Body of pancreas (tissue), 4 donors: ENCODE results near the gene KRTAP10-5. TPM values are rescaled to one million over a fixed set of nuclear protein-coding genes. Genes with fewer than 3 reads are reported as not detected.
"Not testable (repeated sequence)": the region's sequence is repeated elsewhere in the genome, so short reads cannot be mapped to it uniquely, and the experiment has no call there.

Experiments used
- ATAC-seq: fragments of 150-250 bp; one replicate; pipeline ENCODE4 v1.9.1; 2016
- DNase-seq, 4 donors: peaks; one replicate each; pipeline ENCODE4 v3.0.0-alpha.2; 2019
- H3K27ac ChIP-seq, 4 donors: fragments of 200-600 bp; sonication (generic); 1 replicate in 3 of 4; 2 replicates in 1 of 4; pipeline versions ENCODE4 v1.5.1 to v1.6.1; 2016 to 2019; ENCODE audit warnings: mild to moderate bottlenecking in 1 of 4, mixed read lengths in 1 of 4, moderate library complexity in 1 of 4
- H3K27me3 ChIP-seq, 2 donors: fragments of 200-600 bp; sonication (generic); one replicate each; pipeline ENCODE4 v1.6.0; 2016; ENCODE audit warnings: mild to moderate bottlenecking in 1 of 2
- H3K36me3 ChIP-seq, 2 donors: fragments of 200-600 bp; sonication (generic); replicated peaks in 1 of 2; 2 replicates each; pipeline ENCODE4 v1.5.1; 2016; ENCODE audit warnings: low read depth in 2 of 2; ENCODE audit not compliant: insufficient read depth in 1 of 2
- H3K4me1 ChIP-seq: fragments of 200-600 bp; sonication (generic); one replicate; pipeline ENCODE4 v1.6.0; 2016
- H3K4me3 ChIP-seq, 2 donors: fragments of 200-600 bp; sonication (generic); 1 replicate in 1 of 2; 2 replicates in 1 of 2; pipeline ENCODE4 v1.5.1; 2016 to 2019
- H3K9me3 ChIP-seq, 3 donors: fragments of 200-600 bp; sonication (generic); 1 replicate in 2 of 3; 2 replicates in 1 of 3; pipeline ENCODE4 v1.5.1; 2016
- POLR2A ChIP-seq, 3 donors: fragments of 450-650 bp; IDR thresholded peaks; one replicate each; pipeline ENCODE4 v1.6.1; 2016; ENCODE audit warnings: antibody characterized with exemption in 3 of 3, mild to moderate bottlenecking in 2 of 3
- WGBS, 2 donors: methylation state at CpG; one replicate each; pipeline ENCODE4 v1.1.5; 2017; 5-methylcytosine and 5-hydroxymethylcytosine counted together
- intact Hi-C: fragments of 100-400 bp; cut with DNase I; formaldehyde crosslinking; loops from one replicate; pipeline ENCODE4 v1.15.1; 2023
- total RNA-seq, 2 donors: library from RNA; depleted of rRNA; stranded (reverse); fragments of >200 nt; gene quantifications; one replicate each; pipeline ENCODE4 v1.1.0, GENCODE V29; 2016
- TF ChIP-seq, protein P1 (sequence below), 7 experiments: fragments of 450-650 bp in 4 of 7; fragments of 200-600 bp in 3 of 7; sonication (generic) in 3 of 7; IDR thresholded peaks; one replicate each; pipeline ENCODE4 v1.5.1; 2016 to 2019; ENCODE audit warnings: antibody characterized with exemption in 7 of 7

Gene KRTAP10-5
- total RNA-seq, 2 donors from 2014 or later = not detected

DNA sequence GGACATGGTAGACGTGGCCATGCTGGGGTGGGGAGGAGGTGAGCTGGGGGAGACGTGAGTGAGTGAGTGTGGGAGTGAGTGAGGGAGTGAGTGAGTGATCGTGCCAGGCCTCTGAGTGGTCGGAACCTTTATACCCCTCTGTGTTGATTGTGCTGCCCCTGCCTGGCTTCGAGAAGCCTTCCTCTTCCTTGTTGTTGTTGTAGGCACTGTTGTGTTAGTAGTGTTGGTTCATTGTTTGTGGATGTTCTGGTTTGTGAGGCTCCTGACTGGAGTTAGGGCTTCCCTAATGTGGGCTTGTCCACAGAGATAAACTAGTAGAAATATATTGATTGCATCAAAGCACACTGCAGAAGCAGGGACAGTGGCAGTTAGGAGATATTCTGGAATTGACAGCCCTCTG is 21.7 kb downstream of the KRTAP10-5 start, which contains the start of gene KRTAP10-3:
TSS of gene KRTAP10-3 (minus strand) at position 101 of the 400 bp plus-strand sequence. CDS start at position 21, 80 bp downstream.
- Histone ChIP-seq H3K9me3 (no peaks in the 10 kb centered on the region), H3K27me3 (no peaks in the 10 kb centered on the region), H3K4me1 (no peaks in the 10 kb centered on the region), H3K36me3 (no peaks in the 10 kb centered on the region), H3K4me3 (no peak within 1 kb of the TSS), H3K27ac (no peak within 1 kb of the TSS)
- WGBS, 2 donors = 50 to 53% methylated on average over 4 to 5 of the region's 5 CpGs
- intact Hi-C loops = no loop called here
- no peak for ATAC-seq
- TF ChIP-seq, protein P1, sequence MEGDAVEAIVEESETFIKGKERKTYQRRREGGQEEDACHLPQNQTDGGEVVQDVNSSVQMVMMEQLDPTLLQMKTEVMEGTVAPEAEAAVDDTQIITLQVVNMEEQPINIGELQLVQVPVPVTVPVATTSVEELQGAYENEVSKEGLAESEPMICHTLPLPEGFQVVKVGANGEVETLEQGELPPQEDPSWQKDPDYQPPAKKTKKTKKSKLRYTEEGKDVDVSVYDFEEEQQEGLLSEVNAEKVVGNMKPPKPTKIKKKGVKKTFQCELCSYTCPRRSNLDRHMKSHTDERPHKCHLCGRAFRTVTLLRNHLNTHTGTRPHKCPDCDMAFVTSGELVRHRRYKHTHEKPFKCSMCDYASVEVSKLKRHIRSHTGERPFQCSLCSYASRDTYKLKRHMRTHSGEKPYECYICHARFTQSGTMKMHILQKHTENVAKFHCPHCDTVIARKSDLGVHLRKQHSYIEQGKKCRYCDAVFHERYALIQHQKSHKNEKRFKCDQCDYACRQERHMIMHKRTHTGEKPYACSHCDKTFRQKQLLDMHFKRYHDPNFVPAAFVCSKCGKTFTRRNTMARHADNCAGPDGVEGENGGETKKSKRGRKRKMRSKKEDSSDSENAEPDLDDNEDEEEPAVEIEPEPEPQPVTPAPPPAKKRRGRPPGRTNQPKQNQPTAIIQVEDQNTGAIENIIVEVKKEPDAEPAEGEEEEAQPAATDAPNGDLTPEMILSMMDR (IDR thresholded peaks at IDR 0.05) = no peak
- TF ChIP-seq POLR2A (IDR thresholded peaks at IDR 0.05) = no peak
- DNase-seq = no peak

DNA sequence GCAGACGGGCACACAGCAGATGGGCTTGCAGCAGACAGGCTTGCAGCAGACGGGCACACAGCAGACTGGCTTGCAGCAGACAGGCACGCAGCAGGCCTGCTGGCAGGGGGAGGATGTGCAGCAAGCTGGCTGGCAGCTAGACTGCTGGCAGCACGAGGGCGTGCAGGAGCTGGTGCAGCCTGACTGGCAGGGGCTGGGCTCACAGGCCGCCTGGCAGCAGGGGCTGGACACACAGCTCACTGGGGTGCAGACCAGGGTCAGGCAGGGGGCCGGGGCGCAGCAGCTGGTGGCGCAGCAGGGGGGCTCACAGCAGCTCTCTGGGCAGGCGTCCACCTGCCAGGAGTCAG is 22.1 kb downstream of the KRTAP10-5 start:
- intact Hi-C loops, H3K9me3 ChIP-seq, H3K36me3 ChIP-seq, H3K27ac ChIP-seq, H3K4me1 ChIP-seq, ATAC-seq, H3K27me3 ChIP-seq, H3K4me3 ChIP-seq, DNase-seq: not testable (repeated sequence)
- WGBS, 2 donors = 0 to 50% methylated on average over 2 to 7 of the region's 10 CpGs

DNA sequence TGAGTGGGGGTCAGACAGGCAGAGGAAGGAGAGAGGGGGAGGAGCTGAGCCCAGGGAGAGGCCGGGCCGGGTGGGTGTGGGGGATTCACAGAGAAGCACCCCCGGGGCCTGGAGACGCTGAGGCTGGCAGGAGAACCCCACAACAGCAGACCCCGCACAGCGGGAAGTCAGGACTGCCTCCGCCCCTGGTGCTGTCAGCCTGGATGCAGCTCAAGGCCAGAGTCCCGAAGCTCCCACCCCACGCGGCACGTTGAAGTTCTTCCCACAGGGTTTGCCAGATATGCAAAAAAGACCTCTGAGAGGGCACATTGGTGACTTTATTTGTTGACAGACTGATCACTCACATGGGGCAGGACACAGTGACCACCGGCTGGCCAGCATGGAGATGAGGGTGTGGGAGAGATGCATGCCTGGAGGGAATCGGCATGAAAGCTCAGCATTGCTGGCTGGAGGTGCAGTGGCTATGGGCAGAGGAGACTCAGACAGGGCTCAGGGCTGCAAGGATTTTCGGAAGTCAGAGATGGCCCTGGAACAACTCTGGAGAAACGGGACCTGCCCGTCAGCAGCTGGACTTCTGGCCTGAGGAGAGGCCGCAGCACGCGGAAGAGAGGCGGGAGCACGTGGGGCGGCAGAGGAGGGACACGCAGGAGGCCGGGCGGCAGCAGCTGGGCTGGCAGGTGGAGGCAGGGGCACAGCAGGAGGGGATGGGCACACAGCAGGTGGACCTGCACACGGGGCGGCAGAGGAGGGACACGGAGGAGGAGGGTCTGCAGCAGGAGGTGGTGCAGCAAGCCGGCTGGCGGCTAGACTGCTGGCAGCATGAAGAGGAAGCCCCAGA is 22.7 kb downstream of the KRTAP10-5 start:
- ATAC-seq (no peak), DNase-seq (no peak)
- Histone ChIP-seq H3K27me3 (no peaks in the 10 kb centered on the region), H3K9me3 (no peaks in the 10 kb centered on the region), H3K4me3 (no peak overlapping the region), H3K36me3 (no peaks in the 10 kb centered on the region), H3K4me1 (no peaks in the 10 kb centered on the region), H3K27ac (no peak overlapping the region)
- TF ChIP-seq, protein P1 (IDR thresholded peaks at IDR 0.05) = no peak
- no peak for TF ChIP-seq POLR2A (IDR thresholded peaks at IDR 0.05)
- WGBS, 2 donors = 31 to 40% methylated on average over 26 to 30 of the region's 30 CpGs
- intact Hi-C loops = no loop called here

DNA sequence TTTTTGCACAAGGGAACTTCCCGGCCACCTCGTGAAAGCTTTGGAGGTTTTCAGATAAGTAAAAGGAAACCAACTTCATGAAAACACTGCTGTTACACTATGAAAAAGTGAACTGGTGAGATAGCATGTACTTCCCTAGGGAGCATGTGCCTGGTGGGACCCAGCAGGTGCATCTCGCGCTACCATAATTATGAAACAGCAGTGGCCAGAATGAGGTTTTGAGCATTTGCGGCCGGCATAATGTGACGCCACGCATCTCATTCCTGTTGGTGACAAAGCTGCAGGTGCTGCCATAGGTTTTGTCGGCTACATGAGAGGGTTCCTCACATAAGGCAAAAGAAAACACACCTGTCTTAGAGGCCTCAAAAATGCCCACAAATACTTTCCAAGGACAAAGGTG is 23.5 kb downstream of the KRTAP10-5 start:
- Histone ChIP-seq H3K27ac (no peak overlapping the region), H3K36me3 (no peaks in the 10 kb centered on the region), H3K27me3 (no peaks in the 10 kb centered on the region), H3K4me3 (no peak overlapping the region), H3K9me3 (no peaks in the 10 kb centered on the region), H3K4me1 (no peaks in the 10 kb centered on the region)
- ATAC-seq (no peak), DNase-seq (no peak)
- intact Hi-C loops = no loop called here
- no peak for TF ChIP-seq POLR2A (IDR thresholded peaks at IDR 0.05)
- TF ChIP-seq, protein P1 (IDR thresholded peaks at IDR 0.05) = no peak
- 52 to 56% methylated on average over 9 of the region's 9 CpGs for WGBS, 2 donors

DNA sequence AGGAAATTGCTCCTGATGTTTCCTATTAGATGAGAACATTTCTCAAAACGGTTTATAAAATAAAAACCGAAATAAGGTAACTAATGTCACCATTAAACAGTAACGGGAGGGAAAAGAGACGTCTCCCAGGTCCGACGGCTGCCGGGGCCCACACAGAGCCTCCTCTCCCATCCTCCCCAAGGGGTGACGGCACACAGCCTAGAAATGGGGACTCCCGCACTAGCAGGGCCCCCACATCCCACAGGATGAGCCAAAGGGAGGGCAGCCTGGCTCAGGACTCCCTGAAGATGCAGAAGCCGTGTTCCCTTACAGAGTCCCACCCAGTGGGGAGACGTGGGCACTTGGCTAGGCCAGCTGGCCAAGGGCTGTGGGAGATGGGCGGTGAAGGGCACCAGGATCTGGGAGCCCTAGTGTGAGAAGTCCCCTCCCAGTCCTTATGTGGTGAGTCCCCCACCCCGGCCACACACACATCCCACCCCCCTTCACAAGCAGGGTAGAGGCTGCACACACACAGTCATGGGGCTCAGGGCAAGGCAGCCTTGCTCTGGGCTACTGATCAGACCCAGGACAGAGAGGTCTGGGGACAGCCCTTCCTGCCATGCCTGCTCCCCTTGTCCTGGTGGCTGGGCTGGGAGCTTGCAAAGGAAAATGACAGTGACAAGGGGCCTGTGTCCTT is 25.1 kb downstream of the KRTAP10-5 start:
- no peaks in the 10 kb centered on the region for H3K36me3 ChIP-seq
- no peaks in the 10 kb centered on the region for H3K27me3 ChIP-seq
- no peak for TF ChIP-seq POLR2A (IDR thresholded peaks at IDR 0.05)
- TF ChIP-seq, protein P1 (IDR thresholded peaks at IDR 0.05) = no peak
- 65 to 75% methylated on average over 9 to 13 of the region's 13 CpGs for WGBS, 2 donors
- DNase-seq (no peak), ATAC-seq (no peak)
- H3K9me3 ChIP-seq = no peaks in the 10 kb centered on the region
- no peaks in the 10 kb centered on the region for H3K4me1 ChIP-seq
- H3K27ac ChIP-seq = no peak overlapping the region
- no peak overlapping the region for H3K4me3 ChIP-seq
- intact Hi-C loops = no loop called here
